ENCODE measurements around the gene TTC24. TPM values are rescaled to one million over a fixed set of nuclear protein-coding genes. Genes with fewer than 3 reads are reported as not detected.

The TTC24 gene
- total and polyA plus RNA-seq, 10 of the 15 experiments (the other 5 are each of a cell fraction or from before 2014, with no cell fraction given), result 0.05 to 6.4 (median 2.9) TPM; not detected in 1

- peak; percentile 32; the same call in 1 of the 2 replicates for TF ChIP-seq ZBTB40 (IDR thresholded peaks at IDR 0.05; ENCODE audit: borderline replicate concordance)
- 0 out of 2 replicates have a peak, but pooled peaks have one; percentile 33 for TF ChIP-seq TCF3 (IDR thresholded peaks at IDR 0.05; ENCODE audit: borderline replicate concordance, insufficient read depth, low read depth, low read length)
- peak; percentile 59; the same call in 2 of the 3 replicates for TF ChIP-seq POU2F2 (IDR thresholded peaks at IDR 0.05; ENCODE audit: borderline replicate concordance, low read depth, low read length)
- peak; percentile 76; the same call in 1 of the 2 replicates for TF ChIP-seq RB1 (IDR thresholded peaks at IDR 0.05; ENCODE audit: borderline replicate concordance)
- 0 out of 2 replicates have a peak, but pooled peaks have one; percentile 28 for TF ChIP-seq NR2C1 (IDR thresholded peaks at IDR 0.05)
- TF ChIP-seq RELB (IDR thresholded peaks at IDR 0.05; ENCODE audit: low read depth), result peak; percentile 42; the same call in 1 of the 2 replicates
- no peak for TF ChIP-seq KAT2A (conservative IDR thresholded peaks at IDR 0.05; ENCODE audit: control insufficient read depth, low read depth, low read length)
- TF ChIP-seq HDGF (IDR thresholded peaks at IDR 0.05), result no peak; the same call in 1 of the 2 replicates
- peak; percentile 44 for TF ChIP-seq BCL3 (IDR thresholded peaks at IDR 0.05; ENCODE audit: borderline replicate concordance, insufficient read depth, low read depth, low read length, poor library complexity, severe bottlenecking)
These were observed 12.1 kb downstream of the TTC24 start, which contains the start of gene NAXE (continued) for GRCh38 chr1:156591432-156592157.

Data from GM12878 (cell line).